HEK293T (cell line): Measurements from ENCODE around the gene SGMS1.
"Not testable (repeated sequence)": the region's sequence is repeated elsewhere in the genome, so short reads cannot be mapped to it uniquely, and the experiment has no call there.

Experiments
- CTCF ChIA-PET: fragments of 350-600 bp; formaldehyde crosslinking; extraction: SDS; loops from one replicate; lab custom pipeline; 2021; ENCODE audit warnings: antibody characterized with exemption, inconsistent platforms; lab: Yijun Ruan, JAX
- POLR2A ChIA-PET: fragments of 350-600 bp; formaldehyde crosslinking; extraction: SDS; loops from one replicate; lab custom pipeline; 2020; ENCODE audit warnings: antibody characterized with exemption, inconsistent platforms; lab: Yijun Ruan, JAX
- DNase-seq: peaks from one replicate; pipeline ENCODE4 v3.0.0; 2012; ENCODE audit warnings: mixed read lengths; ENCODE audit errors: extremely low spot score
- BHLHE40 ChIP-seq: fragments of 450-650 bp; IDR thresholded peaks from 2 replicates; pipeline ENCODE4 v1.6.1; 2016; ENCODE audit warnings: mild to moderate bottlenecking, moderate library complexity, borderline replicate concordance
- CTBP1 ChIP-seq: fragments of 450-650 bp; IDR thresholded peaks from 2 replicates; pipeline ENCODE4 v1.6.1; 2016; ENCODE audit warnings: borderline replicate concordance
- FOXA1 ChIP-seq: fragments of 450-650 bp; IDR thresholded peaks from 2 replicates; pipeline ENCODE4 v1.6.1; 2016; ENCODE audit warnings: mild to moderate bottlenecking
- FOXK2 ChIP-seq: fragments of 450-650 bp; IDR thresholded peaks from 2 replicates; pipeline ENCODE4 v1.6.1; 2016; ENCODE audit warnings: mild to moderate bottlenecking
- FOXM1 ChIP-seq: fragments of 450-650 bp; IDR thresholded peaks from 2 replicates; pipeline ENCODE4 v1.6.1; 2017; ENCODE audit warnings: mild to moderate bottlenecking, borderline replicate concordance
- HDGF ChIP-seq: fragments of 450-650 bp; IDR thresholded peaks from 2 replicates; pipeline ENCODE4 v1.6.1; 2017; ENCODE audit warnings: antibody characterized with exemption, borderline replicate concordance
- L3MBTL2 ChIP-seq: fragments of 450-650 bp; conservative IDR thresholded peaks from 2 replicates; pipeline ENCODE4 v1.6.1; 2016; ENCODE audit warnings: mild to moderate bottlenecking
- LEF1 ChIP-seq: fragments of 450-650 bp; IDR thresholded peaks from 2 replicates; pipeline ENCODE4 v1.6.1; 2017; ENCODE audit warnings: mild to moderate bottlenecking, borderline replicate concordance
- NFRKB ChIP-seq: fragments of 450-650 bp; IDR thresholded peaks from 2 replicates; pipeline ENCODE4 v1.6.1; 2016; ENCODE audit warnings: mild to moderate bottlenecking, moderate library complexity
- PKNOX1 ChIP-seq: fragments of 450-650 bp; IDR thresholded peaks from 2 replicates; pipeline ENCODE4 v1.6.1; 2016
- SP1 ChIP-seq: fragments of 450-650 bp; IDR thresholded peaks from 2 replicates; pipeline ENCODE4 v1.6.1; 2017
- SUZ12 ChIP-seq: fragments of 450-650 bp; IDR thresholded peaks from 2 replicates; pipeline ENCODE4 v1.6.1; 2016; ENCODE audit warnings: mild to moderate bottlenecking
- TARDBP ChIP-seq: fragments of 450-650 bp; IDR thresholded peaks from 2 replicates; pipeline ENCODE4 v1.6.1; 2016
- ZNF384 ChIP-seq: fragments of 450-650 bp; IDR thresholded peaks from 2 replicates; pipeline ENCODE4 v1.6.1; 2016

Gene SGMS1

GRCh38 chr10:50362547-50363125, 261.1 kb downstream of the SGMS1 start:
- POLR2A ChIA-PET: no interaction called here
- TF ChIP-seq FOXA1: no peak
- TF ChIP-seq SP1: no peak
- TF ChIP-seq FOXM1: no peak
- no peak for TF ChIP-seq SUZ12
- no peak for TF ChIP-seq NFRKB
- TF ChIP-seq L3MBTL2: no peak
- TF ChIP-seq CTBP1: no peak
- TF ChIP-seq LEF1: no peak
- no peak for TF ChIP-seq BHLHE40
- no peak for TF ChIP-seq FOXK2
- TF ChIP-seq PKNOX1: no peak
- no peak for DNase-seq
- CTCF ChIA-PET: no interaction called here

- CTCF ChIA-PET: no interaction called here
- TF ChIP-seq TARDBP (no peak), SP1 (no peak), ZNF384 (no peak), CTBP1 (no peak), FOXA1 (no peak), HDGF (no peak), LEF1 (no peak), BHLHE40 (no peak), SUZ12 (no peak), PKNOX1 (no peak), NFRKB (no peak)
- POLR2A ChIA-PET: no interaction called here
- DNase-seq: no peak
Observed at GRCh38 chr10:50361946-50362345, 261.8 kb downstream of the SGMS1 start.

DNA sequence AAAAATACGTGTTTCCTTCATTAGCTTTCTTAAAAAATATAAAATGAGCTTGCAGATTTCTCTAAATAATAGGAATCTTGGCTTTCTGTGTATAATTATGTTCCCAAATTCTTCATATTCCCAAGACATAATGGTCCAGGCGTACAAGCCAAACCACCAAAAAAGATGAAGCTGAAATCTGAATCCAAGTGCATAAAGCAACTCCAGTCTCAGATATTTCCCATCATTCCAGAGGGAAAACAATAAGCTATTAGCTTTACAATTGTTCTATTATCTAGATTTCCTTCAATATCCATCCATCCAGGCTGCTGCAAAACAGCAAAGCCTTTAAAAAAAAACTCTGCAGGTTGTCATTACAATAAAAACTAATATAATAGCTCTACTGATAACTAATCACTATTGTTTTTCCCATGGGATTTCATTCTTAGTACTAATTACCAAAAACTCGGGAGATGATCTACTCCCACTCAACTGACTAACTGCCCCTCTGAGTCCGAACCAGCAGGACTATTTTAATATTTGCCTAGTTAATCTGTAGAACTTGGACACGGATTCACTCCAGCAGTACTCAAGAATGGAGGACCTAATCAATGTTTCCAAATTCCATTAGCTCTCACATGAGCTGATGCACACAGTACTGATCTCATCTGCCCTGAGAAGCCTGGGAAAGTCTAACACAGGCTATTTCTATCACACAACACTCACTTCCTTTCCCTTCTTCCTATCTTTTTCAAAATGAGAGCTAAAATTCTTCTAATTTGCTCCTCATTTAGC, 263.5 kb downstream of the SGMS1 start:
- ChIA-PET CTCF (interaction anchor here (0.6 kb wide), 1 partner anchor 244 kb away, joined by 5 read pairs; no protein-coding TSS in a partner anchor), POLR2A (no interaction called here)
- no peak for TF ChIP-seq HDGF
- DNase-seq: no peak

DNA sequence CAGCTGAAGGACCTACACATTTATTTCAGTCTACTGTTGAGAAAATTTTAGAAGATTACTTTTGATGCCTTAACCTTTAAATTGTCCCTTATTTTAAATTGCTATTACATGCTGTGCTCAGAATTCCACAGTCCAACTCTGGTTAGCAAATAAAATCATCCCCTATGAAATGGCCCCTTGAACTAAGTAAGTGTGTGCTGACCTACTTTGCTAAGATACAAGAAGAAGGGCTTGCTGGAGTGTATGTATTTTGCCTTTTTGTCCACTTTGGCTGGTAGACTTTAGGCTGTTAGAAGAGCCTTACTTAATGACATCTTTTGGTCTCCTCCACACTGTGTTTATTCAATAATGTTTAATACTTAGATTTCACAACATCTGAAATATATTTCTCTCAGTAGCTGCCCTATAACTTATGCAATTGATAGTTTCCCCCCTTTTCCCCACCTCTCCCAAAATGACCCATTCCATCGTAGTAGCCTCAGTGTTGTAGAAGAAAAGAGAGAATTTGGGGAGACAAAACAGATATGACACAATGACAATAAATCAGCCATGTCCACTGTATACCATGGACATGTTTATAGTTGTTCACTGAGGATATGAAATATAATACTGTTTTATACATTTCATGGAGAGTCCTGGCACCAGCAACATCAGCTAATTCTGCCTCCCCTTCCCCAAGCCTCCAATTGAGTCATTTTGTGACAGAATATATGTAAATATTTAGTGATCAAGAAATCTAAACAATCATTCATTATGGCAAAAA, 264.6 kb downstream of the SGMS1 start:
- ChIA-PET CTCF (interaction anchor here (0.6 to 1.3 kb wide), 2 partner anchors 9 to 245 kb away, joined by 4 to 5 read pairs; no protein-coding TSS in a partner anchor), POLR2A (no interaction called here)
- no peak for DNase-seq
- TF ChIP-seq PKNOX1 (peak; percentile 48; the same call in 1 of the 2 replicates), FOXM1 (no peak)

- ChIA-PET POLR2A (no interaction called here), CTCF (interaction anchor here (1.3 kb wide), 1 partner anchor 9 kb away, joined by 4 read pairs; no protein-coding TSS in a partner anchor)
- no peak for DNase-seq
- TF ChIP-seq TARDBP: no peak
- TF ChIP-seq SP1: no peak
- no peak for TF ChIP-seq L3MBTL2
- no peak for TF ChIP-seq SUZ12
- no peak for TF ChIP-seq ZNF384
- TF ChIP-seq FOXA1: no peak
- no peak for TF ChIP-seq FOXK2
- TF ChIP-seq BHLHE40: no peak
- TF ChIP-seq FOXM1: no peak
Observed at GRCh38 chr10:50358411-50358810, 265.3 kb downstream of the SGMS1 start.

DNA sequence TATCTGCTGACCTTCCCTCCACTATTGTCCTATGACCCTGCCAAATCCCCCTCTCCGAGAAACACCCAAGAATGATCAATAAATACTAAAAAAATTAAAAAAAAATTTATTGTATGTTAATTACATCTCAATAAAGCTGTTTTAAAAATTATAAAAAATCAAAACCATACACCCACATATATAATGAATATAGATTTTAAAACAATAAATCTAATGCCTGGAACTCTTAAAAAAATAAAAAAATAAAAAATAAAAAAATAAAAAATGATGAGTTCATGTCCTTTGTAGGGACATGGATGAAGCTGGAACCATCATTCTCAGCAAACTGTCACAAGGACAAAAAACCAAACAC, 267.3 kb downstream of the SGMS1 start:
- CTCF ChIA-PET, DNase-seq, POLR2A ChIA-PET: not testable (repeated sequence)

DNA sequence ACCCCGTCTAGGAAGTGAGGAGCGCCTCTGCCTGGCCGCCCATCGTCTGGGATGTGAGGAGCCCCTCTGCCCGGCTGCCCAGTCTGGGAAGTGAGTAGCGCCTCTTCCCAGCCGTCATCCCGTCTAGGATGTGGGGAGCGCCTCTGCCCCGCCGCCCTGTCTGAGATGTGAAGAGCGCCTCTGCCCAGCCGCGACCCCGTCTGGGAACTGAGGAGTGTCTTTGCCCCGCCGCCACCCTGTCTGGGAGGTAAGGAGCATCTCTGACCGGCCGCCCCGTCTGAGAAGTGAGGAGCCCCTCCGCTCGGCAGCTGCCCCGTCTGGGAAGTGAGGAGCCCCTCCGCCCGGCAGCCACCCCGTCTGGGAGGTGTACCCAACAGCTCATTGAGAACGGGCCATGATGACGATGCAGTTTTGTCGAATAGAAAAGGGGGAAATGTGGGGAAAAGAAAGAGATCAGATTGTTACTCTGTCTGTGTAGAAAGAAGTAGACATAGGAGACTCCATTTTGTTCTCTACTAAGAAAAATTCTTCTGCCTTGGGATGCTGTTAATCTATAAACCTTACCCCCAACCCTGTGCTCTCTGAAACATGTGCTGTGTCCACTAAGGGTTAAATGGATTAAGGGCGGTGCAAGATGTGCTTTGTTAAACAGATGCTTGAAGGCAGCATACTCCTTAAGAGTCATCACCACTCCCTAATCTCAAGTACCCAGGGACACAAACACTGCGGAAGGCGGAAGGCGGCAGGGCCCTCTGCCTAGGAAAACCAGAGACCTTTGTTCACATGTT, 267.9 kb downstream of the SGMS1 start:
- DNase-seq, POLR2A ChIA-PET, CTCF ChIA-PET: not testable (repeated sequence)
